ENCODE results near the gene SYPL2. TPM values are rescaled to one million over a fixed set of nuclear protein-coding genes. Genes with fewer than 3 reads are reported as not detected.

Gene SYPL2
- total RNA-seq, 3 donors from 2014 or later: 0.44 to 1.4 (median 0.66) TPM

GRCh38 chr1:109514846-109515245 lies 48.5 kb downstream of the SYPL2 start:
- H3K36me3 ChIP-seq: no peaks in the 10 kb centered on the region
- no peak overlapping the region for H3K4me3 ChIP-seq
- TF ChIP-seq, protein P1, sequence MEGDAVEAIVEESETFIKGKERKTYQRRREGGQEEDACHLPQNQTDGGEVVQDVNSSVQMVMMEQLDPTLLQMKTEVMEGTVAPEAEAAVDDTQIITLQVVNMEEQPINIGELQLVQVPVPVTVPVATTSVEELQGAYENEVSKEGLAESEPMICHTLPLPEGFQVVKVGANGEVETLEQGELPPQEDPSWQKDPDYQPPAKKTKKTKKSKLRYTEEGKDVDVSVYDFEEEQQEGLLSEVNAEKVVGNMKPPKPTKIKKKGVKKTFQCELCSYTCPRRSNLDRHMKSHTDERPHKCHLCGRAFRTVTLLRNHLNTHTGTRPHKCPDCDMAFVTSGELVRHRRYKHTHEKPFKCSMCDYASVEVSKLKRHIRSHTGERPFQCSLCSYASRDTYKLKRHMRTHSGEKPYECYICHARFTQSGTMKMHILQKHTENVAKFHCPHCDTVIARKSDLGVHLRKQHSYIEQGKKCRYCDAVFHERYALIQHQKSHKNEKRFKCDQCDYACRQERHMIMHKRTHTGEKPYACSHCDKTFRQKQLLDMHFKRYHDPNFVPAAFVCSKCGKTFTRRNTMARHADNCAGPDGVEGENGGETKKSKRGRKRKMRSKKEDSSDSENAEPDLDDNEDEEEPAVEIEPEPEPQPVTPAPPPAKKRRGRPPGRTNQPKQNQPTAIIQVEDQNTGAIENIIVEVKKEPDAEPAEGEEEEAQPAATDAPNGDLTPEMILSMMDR (IDR thresholded peaks at IDR 0.05): no peak
- TF ChIP-seq POLR2A (IDR thresholded peaks at IDR 0.05) (no peak), POLR2AphosphoS5 (IDR thresholded peaks at IDR 0.05) (no peak)
- intact Hi-C loops (cut with DNase I; ENCODE audit: low total_unique reads): no loop called here
- DNase-seq (ENCODE audit: low spot score in 2 of 2): no peak
- no peak overlapping the region for H3K27ac ChIP-seq
- H3K27me3 ChIP-seq: no peaks in the 10 kb centered on the region
- H3K4me1 ChIP-seq: no peaks in the 10 kb centered on the region
- H3K9me3 ChIP-seq: no peaks in the 10 kb centered on the region

- Histone ChIP-seq H3K27me3 (no peaks in the 10 kb centered on the region), H3K36me3 (no peaks in the 10 kb centered on the region), H3K4me1 (no peaks in the 10 kb centered on the region), H3K9me3 (no peaks in the 10 kb centered on the region), H3K27ac (no peak overlapping the region), H3K4me3 (no peak overlapping the region)
- intact Hi-C loops (cut with DNase I; ENCODE audit: low total_unique reads): no loop called here
- TF ChIP-seq, protein P1 (IDR thresholded peaks at IDR 0.05): no peak
- TF ChIP-seq POLR2AphosphoS5 (IDR thresholded peaks at IDR 0.05): no peak
- TF ChIP-seq POLR2A (IDR thresholded peaks at IDR 0.05): no peak
- DNase-seq (ENCODE audit: low spot score in 2 of 2): no peak
These were observed 50.5 kb downstream of the SYPL2 start for GRCh38 chr1:109516872-109517271.

GRCh38 chr1:109517337-109517736 lies 51.0 kb downstream of the SYPL2 start:
- no peak for TF ChIP-seq POLR2A (IDR thresholded peaks at IDR 0.05)
- TF ChIP-seq, protein P1 (IDR thresholded peaks at IDR 0.05): no peak
- no peak for TF ChIP-seq POLR2AphosphoS5 (IDR thresholded peaks at IDR 0.05)
- no peak overlapping the region for H3K27ac ChIP-seq
- H3K36me3 ChIP-seq: no peaks in the 10 kb centered on the region
- H3K9me3 ChIP-seq: no peaks in the 10 kb centered on the region
- no peaks in the 10 kb centered on the region for H3K4me1 ChIP-seq
- DNase-seq (ENCODE audit: low spot score in 2 of 2): no peak
- no peaks in the 10 kb centered on the region for H3K27me3 ChIP-seq
- no peak overlapping the region for H3K4me3 ChIP-seq
- intact Hi-C loops (cut with DNase I; ENCODE audit: low total_unique reads): no loop called here

DNA sequence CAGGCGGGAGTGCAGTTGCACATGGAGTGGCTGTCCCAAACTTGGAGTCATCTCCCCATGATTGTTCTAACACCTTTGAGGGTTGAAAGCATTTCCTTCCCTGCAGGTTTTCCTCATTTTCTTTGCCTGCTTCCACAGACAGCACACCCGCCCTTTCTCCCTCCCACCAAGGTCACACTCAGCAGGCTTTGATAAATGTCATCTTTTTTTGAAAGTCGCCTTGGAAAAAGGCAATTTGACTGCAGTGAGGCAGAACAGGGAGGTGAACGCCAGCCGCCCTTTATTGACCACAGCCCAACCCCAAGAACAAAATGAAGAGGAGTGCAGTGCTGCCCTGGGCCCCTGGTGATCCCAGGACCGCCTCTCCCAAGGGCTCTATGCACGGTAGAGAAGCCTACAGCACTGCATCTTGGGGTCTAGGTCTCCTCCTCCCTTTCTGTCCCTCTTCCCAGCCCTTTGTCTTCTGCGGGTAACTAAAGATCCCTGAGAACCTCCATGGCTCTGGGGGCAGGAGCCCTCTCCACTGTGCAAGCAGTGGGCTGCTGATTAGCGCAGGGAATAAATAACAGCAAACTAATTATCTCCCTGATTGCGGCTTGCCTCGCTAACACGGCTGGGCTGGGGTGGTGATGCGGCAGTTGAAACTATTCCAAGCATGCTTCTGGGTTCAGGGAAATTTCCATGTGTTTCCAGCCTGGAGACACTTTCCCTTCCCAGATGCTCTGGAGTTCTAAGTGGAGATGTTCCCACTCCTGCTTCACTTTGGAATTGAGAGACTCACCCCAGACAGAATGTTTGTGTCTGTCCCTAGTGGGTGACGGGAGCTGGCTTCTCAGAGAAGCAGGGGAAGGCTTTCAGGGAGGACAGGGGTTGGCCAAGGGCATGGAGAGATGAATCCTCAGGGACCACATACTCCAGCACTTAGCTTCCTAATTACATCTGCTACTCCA lies 54.9 kb downstream of the SYPL2 start:
- TF ChIP-seq, protein P1 (IDR thresholded peaks at IDR 0.05): no peak
- TF ChIP-seq POLR2A (IDR thresholded peaks at IDR 0.05): no peak

DNA sequence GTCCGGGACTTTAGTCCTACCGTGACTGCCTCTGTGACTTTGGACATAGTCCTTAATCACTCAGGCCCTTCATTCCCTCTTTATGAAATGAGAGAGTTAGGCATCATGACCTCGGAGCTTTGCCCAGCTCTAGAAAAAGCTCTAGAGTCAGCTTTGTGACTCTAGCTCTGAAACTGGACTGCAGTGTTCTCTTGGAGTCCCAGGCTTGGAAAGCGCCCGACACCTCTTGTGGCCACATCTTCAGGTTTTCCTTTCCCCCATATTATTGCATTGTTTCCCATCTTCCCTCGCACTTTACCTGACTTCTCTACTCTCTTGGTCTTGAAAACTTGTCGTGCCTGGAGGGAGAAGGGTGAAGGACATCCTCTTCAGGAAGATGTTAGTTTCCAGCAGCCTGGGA lies 55.7 kb downstream of the SYPL2 start:
- no peaks in the 10 kb centered on the region for H3K36me3 ChIP-seq
- H3K9me3 ChIP-seq: no peaks in the 10 kb centered on the region
- no peak overlapping the region for H3K27ac ChIP-seq
- no peak overlapping the region for H3K4me3 ChIP-seq
- DNase-seq (ENCODE audit: low spot score in 2 of 2): no peak
- no peaks in the 10 kb centered on the region for H3K27me3 ChIP-seq
- no peak for TF ChIP-seq POLR2A (IDR thresholded peaks at IDR 0.05)
- TF ChIP-seq, protein P1 (IDR thresholded peaks at IDR 0.05): no peak
- TF ChIP-seq POLR2AphosphoS5 (IDR thresholded peaks at IDR 0.05): no peak
- no peaks in the 10 kb centered on the region for H3K4me1 ChIP-seq
- intact Hi-C loops (cut with DNase I; ENCODE audit: low total_unique reads): loop anchor here (10.0 kb wide), 1 partner anchor 1903 kb away; the partner anchor contains the start of gene OVGP1

More for the DNA sequence above, 54.9 kb downstream of the SYPL2 start:
- DNase-seq (ENCODE audit: low spot score in 2 of 2): no peak
- intact Hi-C loops (cut with DNase I; ENCODE audit: low total_unique reads): loop anchor here (10.0 kb wide), 1 partner anchor 1904 kb away; the partner anchor contains the start of gene OVGP1
- H3K27ac ChIP-seq: peak overlapping the region in 1 of 2 donors; percentile 19
- H3K4me3 ChIP-seq: no peak overlapping the region
- H3K4me1 ChIP-seq: no peaks in the 10 kb centered on the region
- no peaks in the 10 kb centered on the region for H3K36me3 ChIP-seq
- H3K27me3 ChIP-seq: no peaks in the 10 kb centered on the region
- no peaks in the 10 kb centered on the region for H3K9me3 ChIP-seq
